ENCODE results near the gene DDX54. TPM values are rescaled to one million over a fixed set of nuclear protein-coding genes. Genes with fewer than 3 reads are reported as not detected.

DDX54 gene, protein sequence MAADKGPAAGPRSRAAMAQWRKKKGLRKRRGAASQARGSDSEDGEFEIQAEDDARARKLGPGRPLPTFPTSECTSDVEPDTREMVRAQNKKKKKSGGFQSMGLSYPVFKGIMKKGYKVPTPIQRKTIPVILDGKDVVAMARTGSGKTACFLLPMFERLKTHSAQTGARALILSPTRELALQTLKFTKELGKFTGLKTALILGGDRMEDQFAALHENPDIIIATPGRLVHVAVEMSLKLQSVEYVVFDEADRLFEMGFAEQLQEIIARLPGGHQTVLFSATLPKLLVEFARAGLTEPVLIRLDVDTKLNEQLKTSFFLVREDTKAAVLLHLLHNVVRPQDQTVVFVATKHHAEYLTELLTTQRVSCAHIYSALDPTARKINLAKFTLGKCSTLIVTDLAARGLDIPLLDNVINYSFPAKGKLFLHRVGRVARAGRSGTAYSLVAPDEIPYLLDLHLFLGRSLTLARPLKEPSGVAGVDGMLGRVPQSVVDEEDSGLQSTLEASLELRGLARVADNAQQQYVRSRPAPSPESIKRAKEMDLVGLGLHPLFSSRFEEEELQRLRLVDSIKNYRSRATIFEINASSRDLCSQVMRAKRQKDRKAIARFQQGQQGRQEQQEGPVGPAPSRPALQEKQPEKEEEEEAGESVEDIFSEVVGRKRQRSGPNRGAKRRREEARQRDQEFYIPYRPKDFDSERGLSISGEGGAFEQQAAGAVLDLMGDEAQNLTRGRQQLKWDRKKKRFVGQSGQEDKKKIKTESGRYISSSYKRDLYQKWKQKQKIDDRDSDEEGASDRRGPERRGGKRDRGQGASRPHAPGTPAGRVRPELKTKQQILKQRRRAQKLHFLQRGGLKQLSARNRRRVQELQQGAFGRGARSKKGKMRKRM
- 107 and 134 TPM in 2 replicates for total RNA-seq (2014; rRNA removed; shearing (Covaris generic))

GRCh38 chr12:113185180-113186032, at the start of gene DDX54, which contains the start of gene RITA1:
Gene DDX54 (minus strand): TSS chr12:113185478. CDS start chr12:113185451, 27 bp downstream.
Gene RITA1 (plus strand): TSS chr12:113185721. CDS start chr12:113186747, 1,026 bp downstream.

GRCh38 chr12:113221181-113221996, 36.1 kb upstream of the DDX54 start, which contains the start of gene TPCN1:
Gene TPCN1 (plus strand): TSS chr12:113221464. CDS start chr12:113226853, 5,389 bp downstream.

GRCh38 chr12:113149361-113150150, 35.7 kb downstream of the DDX54 start, which contains the start of gene CFAP73:
Gene CFAP73 (plus strand): TSS chr12:113149724. CDS start chr12:113149858, 134 bp downstream.

GRCh38 chr12:113135178-113136127, 49.8 kb downstream of the DDX54 start, which contains the start of gene RASAL1:
Gene RASAL1 (minus strand): TSS chr12:113135761. CDS start chr12:113135462, 299 bp downstream.

Small RNA genes lying within 50 kb of the gene (small RNA-seq; reads per million reads assigned to genes)
- not detected for gene MIR7106
- gene RF00019: not detected

Other genes with a start within 250 kb of the DDX54 start
- gene OAS3, start 247.0 kb downstream of the DDX54 start, total RNA-seq (2014; rRNA removed; shearing (Covaris generic)): 21.7 and 24.8 TPM in 2 replicates
- 1.9 and 2.4 TPM in 2 replicates for gene OAS2, start 207.0 kb downstream of the DDX54 start, total RNA-seq (2014; rRNA removed; shearing (Covaris generic))
- gene DTX1, start 128.7 kb downstream of the DDX54 start, total RNA-seq (2014; rRNA removed; shearing (Covaris generic)): 3.5 and 4.8 TPM in 2 replicates
- gene RASAL1, start 49.7 kb downstream of the DDX54 start, total RNA-seq (2014; rRNA removed; shearing (Covaris generic)): 0.50 and 1.2 TPM in 2 replicates
- gene CFAP73, start 35.8 kb downstream of the DDX54 start, total RNA-seq (2014; rRNA removed; shearing (Covaris generic)): 0.21 and 0.72 TPM in 2 replicates
- 26.8 and 29.2 TPM in 2 replicates for gene RITA1, start 243 bp upstream of the DDX54 start, total RNA-seq (2014; rRNA removed; shearing (Covaris generic))
- 12.7 and 15.4 TPM in 2 replicates for gene TPCN1, start 36.0 kb upstream of the DDX54 start, total RNA-seq (2014; rRNA removed; shearing (Covaris generic))
- gene SLC8B1, start 149.6 kb upstream of the DDX54 start, total RNA-seq (2014; rRNA removed; shearing (Covaris generic)): 6.1 and 6.8 TPM in 2 replicates
- 8.4 and 15.1 TPM in 2 replicates for gene PLBD2, start 173.1 kb upstream of the DDX54 start, total RNA-seq (2014; rRNA removed; shearing (Covaris generic))
- not detected in 2 replicates for gene SDS, start 218.4 kb upstream of the DDX54 start, total RNA-seq (2014; rRNA removed; shearing (Covaris generic))
- gene SDSL, start 236.9 kb upstream of the DDX54 start, total RNA-seq (2014; rRNA removed; shearing (Covaris generic)): 9.6 and 12.9 TPM in 2 replicates